ENCODE data around the gene SIVA1. TPM values are rescaled to one million over a fixed set of nuclear protein-coding genes. Genes with fewer than 3 reads are reported as not detected.
A peak's percentile ranks its signal among the peaks of the same experiment; 100 is the strongest.

Gene SIVA1
- total and polyA plus RNA-seq, 4 donors, result 67.4 to 115 (median 99.6) TPM

DNA sequence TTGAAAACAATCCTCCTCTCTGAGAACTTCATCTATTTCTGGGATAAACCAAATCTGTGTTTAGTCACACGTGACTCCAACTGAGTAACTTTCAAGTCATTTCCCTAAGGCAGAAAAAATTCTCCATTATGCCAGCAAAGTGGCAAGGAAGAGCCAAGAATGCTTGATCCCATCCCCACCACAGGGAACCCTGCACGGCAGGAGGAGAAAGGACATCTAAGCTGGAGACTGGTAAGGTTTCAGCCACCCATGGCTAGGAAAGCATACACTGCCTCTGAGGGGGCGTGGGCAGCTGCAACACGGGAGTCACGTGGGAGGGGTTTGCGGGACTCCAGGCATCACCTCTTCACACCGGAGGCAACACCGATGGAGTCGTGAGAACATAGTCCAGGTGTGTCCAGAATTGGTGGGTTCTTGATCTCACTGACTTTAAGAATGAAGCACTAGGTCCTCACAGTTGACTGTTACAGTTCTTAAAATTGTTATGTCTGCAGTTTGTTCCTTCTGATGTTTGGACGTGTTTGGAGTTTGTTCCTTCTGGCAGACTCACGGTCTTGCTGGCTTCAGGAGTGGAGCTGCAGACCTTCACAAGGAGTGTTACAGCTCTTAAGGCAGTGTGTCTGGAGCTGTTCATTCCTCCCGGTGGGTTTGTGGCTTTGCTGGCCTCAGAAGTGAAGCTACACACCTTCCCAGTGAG is 2.7 kb upstream of the SIVA1 start:
- DNase-seq (ENCODE audit: low spot score), result no peak
- Histone ChIP-seq H3K9ac (ENCODE audit: low read depth in 1 of 2, low read length in 2 of 2) (peak overlapping the region in 1 of 2 donors; percentile 5), H3K27ac (ENCODE audit: low read depth in 1 of 2, low read length in 2 of 2) (peak overlapping the region; percentile 78 to 89), H3K4me1 (ENCODE audit: control insufficient read depth in 4 of 4, insufficient read depth in 4 of 4, low read length in 3 of 4) (peaks cover 14 to 64% (median 52%) of the 10 kb centered on the region in 4 donors), H3K4me3 (ENCODE audit: low read depth in 1 of 3, low read length in 3 of 3) (no peak overlapping the region), H3K27me3 (ENCODE audit: control insufficient read depth in 4 of 4, insufficient read depth in 4 of 4, low read length in 3 of 4) (no peaks in the 10 kb centered on the region), H3K9me3 (ENCODE audit: control insufficient read depth in 4 of 4, low read length in 3 of 4) (no peaks in the 10 kb centered on the region), H3K36me3 (ENCODE audit: control insufficient read depth in 4 of 4, insufficient read depth in 3 of 4, low read depth in 1 of 4, low read length in 3 of 4) (peaks cover 0 to 3% (median 0%) of the 10 kb centered on the region in 4 donors)
- WGBS, result 77% methylated on average over 12 of the region's 12 CpGs
- TF ChIP-seq YY1 (IDR thresholded peaks at IDR 0.05) (no peak), FOXA1 (IDR thresholded peaks at IDR 0.05) (no peak), MAX (IDR thresholded peaks at IDR 0.05) (no peak), TAF1 (conservative IDR thresholded peaks at IDR 0.05) (no peak), ZBTB33 (IDR thresholded peaks at IDR 0.05) (no peak), RXRA (IDR thresholded peaks at IDR 0.05) (no peak), GABPA (IDR thresholded peaks at IDR 0.05 in 1 of 2, conservative IDR thresholded peaks at IDR 0.05 in 1 of 2) (no peak), FOXA2 (IDR thresholded peaks at IDR 0.05) (no peak), JUND (IDR thresholded peaks at IDR 0.05) (no peak), ATF3 (IDR thresholded peaks at IDR 0.05) (no peak), NR2F2 (IDR thresholded peaks at IDR 0.05) (no peak), HNF4A (conservative IDR thresholded peaks at IDR 0.05) (no peak), EGR1 (IDR thresholded peaks at IDR 0.05; ENCODE audit: low read depth in 2 of 2) (no peak), RAD21 (IDR thresholded peaks at IDR 0.05) (no peak), HNF4G (IDR thresholded peaks at IDR 0.05) (no peak), SP1 (IDR thresholded peaks at IDR 0.05) (no peak)
- TF ChIP-seq, protein P1, sequence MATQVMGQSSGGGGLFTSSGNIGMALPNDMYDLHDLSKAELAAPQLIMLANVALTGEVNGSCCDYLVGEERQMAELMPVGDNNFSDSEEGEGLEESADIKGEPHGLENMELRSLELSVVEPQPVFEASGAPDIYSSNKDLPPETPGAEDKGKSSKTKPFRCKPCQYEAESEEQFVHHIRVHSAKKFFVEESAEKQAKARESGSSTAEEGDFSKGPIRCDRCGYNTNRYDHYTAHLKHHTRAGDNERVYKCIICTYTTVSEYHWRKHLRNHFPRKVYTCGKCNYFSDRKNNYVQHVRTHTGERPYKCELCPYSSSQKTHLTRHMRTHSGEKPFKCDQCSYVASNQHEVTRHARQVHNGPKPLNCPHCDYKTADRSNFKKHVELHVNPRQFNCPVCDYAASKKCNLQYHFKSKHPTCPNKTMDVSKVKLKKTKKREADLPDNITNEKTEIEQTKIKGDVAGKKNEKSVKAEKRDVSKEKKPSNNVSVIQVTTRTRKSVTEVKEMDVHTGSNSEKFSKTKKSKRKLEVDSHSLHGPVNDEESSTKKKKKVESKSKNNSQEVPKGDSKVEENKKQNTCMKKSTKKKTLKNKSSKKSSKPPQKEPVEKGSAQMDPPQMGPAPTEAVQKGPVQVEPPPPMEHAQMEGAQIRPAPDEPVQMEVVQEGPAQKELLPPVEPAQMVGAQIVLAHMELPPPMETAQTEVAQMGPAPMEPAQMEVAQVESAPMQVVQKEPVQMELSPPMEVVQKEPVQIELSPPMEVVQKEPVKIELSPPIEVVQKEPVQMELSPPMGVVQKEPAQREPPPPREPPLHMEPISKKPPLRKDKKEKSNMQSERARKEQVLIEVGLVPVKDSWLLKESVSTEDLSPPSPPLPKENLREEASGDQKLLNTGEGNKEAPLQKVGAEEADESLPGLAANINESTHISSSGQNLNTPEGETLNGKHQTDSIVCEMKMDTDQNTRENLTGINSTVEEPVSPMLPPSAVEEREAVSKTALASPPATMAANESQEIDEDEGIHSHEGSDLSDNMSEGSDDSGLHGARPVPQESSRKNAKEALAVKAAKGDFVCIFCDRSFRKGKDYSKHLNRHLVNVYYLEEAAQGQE (IDR thresholded peaks at IDR 0.05), result no peak
- TF ChIP-seq, protein P2, sequence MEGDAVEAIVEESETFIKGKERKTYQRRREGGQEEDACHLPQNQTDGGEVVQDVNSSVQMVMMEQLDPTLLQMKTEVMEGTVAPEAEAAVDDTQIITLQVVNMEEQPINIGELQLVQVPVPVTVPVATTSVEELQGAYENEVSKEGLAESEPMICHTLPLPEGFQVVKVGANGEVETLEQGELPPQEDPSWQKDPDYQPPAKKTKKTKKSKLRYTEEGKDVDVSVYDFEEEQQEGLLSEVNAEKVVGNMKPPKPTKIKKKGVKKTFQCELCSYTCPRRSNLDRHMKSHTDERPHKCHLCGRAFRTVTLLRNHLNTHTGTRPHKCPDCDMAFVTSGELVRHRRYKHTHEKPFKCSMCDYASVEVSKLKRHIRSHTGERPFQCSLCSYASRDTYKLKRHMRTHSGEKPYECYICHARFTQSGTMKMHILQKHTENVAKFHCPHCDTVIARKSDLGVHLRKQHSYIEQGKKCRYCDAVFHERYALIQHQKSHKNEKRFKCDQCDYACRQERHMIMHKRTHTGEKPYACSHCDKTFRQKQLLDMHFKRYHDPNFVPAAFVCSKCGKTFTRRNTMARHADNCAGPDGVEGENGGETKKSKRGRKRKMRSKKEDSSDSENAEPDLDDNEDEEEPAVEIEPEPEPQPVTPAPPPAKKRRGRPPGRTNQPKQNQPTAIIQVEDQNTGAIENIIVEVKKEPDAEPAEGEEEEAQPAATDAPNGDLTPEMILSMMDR (IDR thresholded peaks at IDR 0.05; ENCODE audit: low read depth, low read length, missing input control), result no peak
